ENCODE results near the gene TOR1A.

TOR1A gene

DNA sequence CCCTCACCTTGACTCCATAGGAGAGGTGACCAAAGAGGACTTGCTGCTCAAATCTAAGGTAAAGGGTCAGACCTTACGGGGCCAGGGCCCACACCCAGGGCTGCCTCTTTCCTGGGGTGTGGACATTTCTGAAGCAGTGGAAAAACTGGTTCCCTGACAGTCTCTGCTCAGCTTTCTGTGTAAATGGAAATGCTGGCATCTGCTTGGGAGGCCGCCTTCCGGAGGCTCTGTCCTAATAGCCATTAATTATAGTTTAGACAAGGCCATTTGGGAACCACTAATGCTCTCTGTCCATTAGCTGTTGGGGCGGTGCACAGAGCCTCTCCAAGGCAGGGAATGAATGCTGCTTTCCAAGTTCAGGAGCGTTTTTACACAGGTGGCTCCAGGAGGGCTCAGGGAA is 28.6 kb upstream of the TOR1A start:
- DNase-seq (ENCODE audit: low read depth in 2 of 2): no peak

DNA sequence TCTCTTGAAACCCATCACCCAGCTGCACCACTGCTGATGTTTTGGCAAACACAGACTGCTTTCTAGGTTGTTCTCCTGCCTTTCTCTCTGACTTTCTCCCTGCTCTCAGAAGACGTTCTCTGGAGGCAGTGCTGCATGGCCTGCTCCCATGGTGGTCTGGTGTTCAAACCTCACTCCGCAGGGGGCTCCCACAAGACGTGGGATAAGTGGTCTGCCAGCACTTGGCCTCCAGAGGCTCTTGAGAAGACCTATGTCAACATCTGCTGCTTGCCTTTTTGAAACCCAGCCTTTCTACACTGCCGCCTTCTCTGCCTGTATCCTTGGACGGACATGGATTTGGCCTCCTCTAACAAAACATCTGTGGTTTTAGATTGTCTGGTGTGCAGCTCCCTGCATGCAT is 27.9 kb upstream of the TOR1A start:
- no peak for DNase-seq (ENCODE audit: low read depth in 2 of 2)

DNA sequence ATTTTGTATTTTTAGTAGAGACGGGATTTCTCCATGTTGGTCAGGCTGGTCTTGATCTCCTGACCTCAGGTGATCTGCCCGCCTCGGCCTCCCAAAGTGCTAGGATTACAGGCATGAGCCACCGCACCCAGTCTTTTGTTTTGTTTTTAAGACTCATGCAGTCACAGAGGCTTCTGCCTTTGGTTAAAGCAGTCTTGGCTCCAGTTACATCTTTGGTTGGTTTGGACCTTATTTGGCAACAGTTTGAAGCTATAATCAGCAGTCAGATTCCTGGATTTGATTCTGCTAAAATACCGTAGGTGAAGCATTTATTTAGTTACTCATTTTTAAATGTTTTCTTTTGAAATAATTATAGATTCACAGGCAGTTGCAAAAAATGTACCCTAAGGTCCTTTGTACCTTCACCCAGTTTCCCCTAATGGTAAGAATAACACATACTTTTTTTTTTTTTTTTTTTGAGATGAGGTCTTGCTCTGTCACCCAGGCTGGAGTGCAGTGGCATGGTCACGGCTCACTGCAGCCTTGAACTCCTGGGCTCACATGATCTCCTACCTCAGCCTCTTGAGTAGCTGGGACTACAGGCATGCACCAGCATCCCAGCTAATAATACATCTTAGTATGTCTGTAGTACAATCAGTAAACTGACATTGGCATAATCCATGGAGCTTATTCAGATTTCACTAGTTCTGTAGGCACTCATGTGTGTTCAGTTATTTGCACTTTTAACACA is 27.1 kb upstream of the TOR1A start:
- DNase-seq (ENCODE audit: low read depth in 2 of 2): no peak

DNA sequence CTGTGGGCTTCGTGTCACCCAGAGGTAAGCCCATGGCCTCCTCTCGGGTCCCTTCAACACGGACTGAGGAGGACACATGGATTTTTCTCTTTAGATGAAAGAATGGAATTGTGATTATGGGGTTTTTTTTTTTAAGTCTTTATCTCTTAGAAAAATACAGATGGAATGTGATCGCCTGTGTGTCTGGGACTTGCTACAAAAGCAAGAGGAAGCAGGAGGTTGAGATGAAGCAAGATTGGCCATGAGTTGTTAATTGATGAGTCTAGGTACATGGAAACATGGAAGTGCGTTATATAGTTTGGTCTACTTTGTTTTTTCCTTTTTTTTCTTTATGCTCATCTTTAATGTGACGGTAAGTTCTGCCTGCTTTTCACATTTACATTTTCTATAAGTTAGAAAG is 26.0 kb upstream of the TOR1A start:
- no peak for DNase-seq (ENCODE audit: low read depth in 2 of 2)

DNA sequence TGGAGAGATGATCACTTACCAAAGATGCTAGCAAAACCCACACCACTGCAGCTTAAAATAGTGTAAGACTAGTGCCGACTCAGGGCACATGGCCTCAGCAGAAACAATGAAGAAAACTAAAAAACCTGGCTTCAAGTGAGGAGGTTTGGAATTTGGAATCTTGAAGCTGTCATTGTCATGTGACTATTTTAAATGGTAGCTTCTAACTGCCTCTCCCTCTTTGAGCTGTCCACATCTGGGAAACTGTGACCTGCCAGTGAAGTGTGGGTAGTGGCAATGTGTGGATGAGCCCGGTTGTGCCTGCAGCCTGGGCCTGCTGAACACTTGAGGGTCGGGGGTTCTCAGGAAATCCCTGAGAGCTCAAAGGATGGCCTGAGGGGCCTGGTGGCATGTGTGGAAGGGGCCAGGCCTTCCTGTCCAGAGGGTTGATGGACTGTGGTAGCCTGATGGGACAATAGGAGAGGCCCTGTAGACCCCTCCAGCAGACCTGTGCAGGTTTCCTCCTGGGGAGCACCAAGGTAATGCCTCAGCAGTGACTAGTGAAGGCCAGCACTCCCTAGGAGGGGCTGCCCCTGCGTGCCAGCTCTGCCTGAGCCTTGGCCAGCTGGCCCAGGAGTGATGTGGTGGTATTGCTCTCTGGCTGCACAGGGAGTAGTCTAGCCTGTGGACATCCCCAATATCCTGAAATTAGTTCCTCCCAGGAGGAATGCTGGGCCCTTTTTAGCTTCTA is 24.9 kb upstream of the TOR1A start:
- DNase-seq (ENCODE audit: low read depth in 2 of 2): no peak

DNA sequence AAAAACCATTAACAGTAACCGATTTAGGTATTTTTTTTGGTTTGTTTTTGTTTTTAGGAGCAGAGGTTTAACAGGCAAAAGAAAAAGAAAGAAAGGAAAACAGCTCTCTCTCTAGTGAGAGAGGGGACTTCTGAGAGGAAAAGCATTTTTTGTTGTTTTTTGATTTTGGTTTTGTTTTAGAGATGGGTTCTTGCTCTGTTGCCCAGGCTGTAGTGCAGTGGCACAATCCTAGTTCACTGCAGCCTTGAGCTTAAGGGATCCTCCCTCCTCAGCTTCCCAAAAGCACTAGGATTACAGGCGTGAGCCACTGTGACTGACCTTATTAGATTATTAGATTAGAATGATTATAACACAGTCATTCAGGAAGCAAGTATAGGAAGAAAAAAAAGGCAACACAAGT is 21.4 kb upstream of the TOR1A start:
- no peak for DNase-seq (ENCODE audit: low read depth in 2 of 2)

DNA sequence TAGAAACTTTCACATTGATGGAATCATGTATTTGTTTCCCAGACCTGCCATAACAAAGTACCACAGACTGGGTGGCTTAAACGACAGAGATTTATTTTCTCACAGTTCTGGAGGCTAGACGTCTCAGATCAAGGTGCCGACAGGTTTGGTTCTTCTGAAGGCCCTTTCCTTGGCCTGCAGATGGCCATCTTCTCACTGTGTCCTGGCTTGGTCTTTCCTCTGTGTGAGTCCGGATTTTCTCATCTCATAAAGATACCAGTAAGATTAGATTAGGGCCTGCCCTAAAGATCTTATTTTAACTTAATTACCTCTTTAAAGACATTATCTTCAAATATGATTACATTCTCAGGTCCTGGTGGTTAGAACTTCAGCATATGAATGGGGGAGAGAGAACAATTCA is 17.1 kb upstream of the TOR1A start:
- no peak for DNase-seq (ENCODE audit: low read depth in 2 of 2)

DNA sequence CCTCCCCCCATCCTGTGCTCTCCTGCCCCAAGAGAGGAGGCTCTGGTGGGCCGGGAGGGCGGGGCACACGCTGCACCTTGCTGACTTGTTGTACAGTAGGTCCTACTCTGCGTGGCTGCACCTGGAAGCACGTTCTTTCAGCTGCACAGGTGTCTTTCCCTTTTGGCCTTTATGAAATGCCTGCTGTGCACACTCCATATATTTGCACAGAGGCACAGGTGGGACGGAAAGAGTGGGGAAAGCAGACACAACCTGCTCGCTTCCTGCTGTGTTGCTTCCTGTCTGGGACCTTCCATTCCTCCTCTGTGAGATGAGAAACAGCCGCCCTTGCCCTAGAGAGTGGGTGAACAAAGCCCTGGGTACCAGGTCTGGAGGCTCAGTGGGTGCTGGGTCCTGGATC is 16.1 kb upstream of the TOR1A start:
- DNase-seq (ENCODE audit: low read depth in 2 of 2): no peak

DNA sequence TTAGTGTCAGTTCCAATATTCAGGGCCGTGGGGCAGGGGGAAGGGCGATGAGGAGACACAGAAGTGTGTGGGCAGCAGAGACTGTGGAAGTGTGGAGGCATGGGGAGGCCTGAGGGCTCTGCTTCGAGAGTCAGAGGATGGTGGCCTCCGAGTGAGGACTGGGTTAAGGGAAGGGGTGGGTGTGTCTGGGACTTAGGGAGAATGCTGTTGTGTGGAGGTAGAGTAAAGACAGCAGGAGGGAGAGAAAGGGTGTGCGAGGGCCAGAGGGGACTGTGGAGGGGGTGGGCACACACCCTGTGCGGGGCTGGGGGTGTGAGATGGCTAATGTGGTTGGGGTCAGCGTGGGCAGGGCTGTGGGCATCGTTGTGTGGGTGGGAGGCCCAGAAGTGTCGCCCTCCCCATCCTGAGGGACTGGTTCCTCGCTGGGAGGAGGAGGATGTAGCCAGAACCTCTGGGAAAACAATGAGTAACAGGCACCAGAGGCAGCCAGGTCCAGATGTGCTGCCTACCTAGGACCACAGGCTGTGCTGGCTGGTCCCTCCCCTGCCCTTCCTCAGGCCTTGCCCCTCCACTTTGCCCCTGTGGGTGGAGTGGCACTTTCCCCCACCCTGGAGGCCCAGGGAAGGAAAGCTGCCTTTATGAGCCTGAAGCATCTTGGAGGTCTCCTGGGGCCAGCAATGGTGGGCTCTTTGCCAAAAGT is 15.5 kb upstream of the TOR1A start:
- DNase-seq (ENCODE audit: low read depth in 2 of 2): no peak

DNA sequence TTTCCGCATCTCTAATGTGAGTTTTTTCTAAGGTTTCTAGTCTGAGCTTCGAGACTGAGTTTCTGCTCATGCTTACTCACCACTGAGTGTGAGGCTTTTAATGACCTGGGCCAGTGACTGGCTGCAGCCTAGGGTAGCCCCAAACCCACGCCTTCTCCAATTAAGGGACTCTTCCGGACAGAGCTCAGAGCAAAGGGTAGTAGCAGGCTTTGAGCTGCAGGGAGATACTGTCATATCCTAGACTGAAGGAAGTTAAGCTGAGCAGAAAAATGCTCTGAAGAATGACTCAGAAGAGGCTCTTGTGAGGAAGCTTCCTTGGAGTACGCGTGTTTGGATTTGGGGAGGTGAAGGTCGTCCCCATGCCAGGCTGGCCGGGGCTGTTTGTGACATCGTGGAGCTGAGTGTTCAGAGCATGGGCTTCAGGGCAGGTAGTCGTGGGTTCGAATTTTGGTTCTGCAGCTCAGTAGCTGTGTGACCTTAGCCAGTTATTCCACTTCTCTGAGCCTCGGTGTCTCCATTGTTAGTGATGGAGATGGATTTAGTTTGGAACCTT is 14.8 kb upstream of the TOR1A start:
- no peak for DNase-seq (ENCODE audit: low read depth in 2 of 2)

DNA sequence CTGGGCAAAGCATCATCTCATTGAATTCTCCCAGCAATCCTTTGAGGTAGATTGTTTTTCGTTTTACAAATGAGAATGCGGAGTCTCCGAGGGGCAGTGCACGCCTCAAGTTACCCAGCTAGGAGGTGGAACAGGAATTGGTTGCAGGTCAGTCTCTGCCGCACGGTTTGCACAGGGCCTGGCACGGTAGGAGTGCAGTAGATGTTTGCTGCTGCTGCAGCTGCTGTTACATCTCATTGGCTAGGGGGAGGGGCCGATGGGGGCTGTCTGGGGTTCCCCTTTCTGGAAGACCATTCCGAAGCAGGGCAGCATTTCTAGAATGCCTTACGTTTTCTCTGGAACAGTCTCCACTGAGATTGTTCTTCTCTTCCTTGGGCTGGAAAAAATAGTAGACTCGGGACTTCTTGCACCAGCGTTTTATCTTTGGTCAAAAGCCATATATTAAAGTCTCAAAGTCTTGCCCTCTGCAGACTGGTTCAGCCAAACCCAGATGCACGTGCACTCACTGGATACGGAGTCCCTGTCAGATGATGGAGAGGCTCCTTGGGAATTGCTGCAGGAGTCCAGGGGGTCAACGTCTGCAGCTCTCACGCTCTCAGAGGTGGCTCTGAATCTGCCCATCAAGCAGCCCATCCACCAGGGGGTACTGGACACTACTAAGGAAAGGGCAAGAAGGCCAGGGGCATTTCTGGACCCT is 12.5 kb upstream of the TOR1A start:
- peak; percentile 34 to 41 for DNase-seq (ENCODE audit: low read depth in 2 of 2)

DNA sequence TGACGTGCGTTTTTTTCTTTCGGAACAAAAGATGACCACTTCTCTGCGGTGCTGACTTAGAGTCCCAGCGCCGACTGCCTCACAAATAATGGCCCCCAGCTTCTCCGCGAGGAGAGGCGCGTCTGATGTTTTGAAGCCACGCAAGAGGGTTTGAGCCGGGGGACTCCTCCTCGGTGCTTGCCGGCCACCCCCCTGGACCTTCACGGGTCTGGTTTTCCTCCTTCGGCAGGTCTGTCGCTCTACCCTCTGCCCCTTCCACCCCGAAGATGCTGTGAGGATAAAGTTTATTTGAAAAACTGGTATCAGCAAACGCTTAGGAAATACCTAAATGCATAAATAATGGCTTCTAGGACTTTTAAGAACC is 11.9 kb upstream of the TOR1A start:
- DNase-seq (ENCODE audit: low read depth in 2 of 2): no peak

DNA sequence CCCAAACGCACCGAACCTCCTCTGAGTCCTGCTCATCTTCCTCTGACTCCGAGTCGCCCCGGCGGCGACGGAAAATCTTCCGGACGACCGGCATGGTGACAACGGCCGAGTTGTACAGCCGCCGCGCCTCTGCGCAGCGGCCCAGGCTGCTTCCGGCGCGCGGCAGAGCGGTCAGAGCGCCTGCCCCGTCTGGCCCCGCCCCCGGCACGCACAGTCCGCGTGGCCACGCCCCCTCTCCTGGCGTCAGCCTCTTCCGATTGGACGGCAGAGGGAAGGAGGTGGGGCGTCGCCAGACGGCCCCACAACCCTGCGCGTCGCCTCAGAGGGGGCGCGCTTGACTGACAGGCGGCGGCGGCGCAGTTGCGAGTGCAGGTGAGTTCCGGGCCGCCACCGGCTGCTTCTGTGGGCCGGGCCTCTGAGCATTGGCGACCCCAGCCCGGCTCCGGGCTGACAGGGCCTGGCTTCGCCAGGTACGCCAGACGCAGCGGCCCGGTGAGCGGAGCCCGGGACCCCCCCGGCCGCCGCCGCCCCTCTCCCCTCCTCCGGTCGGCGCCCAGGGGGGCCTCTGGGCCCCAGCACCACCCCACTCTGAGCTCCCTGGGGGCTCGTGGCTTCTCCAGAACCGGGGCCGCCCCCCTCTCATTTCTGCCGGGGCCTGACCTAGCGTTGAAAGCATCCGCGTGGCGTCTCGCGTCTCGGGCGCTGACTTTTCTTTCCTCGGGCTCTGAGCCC is 11.4 kb upstream of the TOR1A start, which contains the start of the genes C9orf78 and USP20:
C9orf78 (minus strand) TSS at position 148 of the 732 bp plus-strand sequence; CDS start at position 94, 54 bp downstream.
USP20 (plus strand) TSS at position 331 of the 732 bp plus-strand sequence. CDS start 17,098 bp downstream, outside the sequence.
- DNase-seq (ENCODE audit: low read depth in 2 of 2): peak; percentile 94 to 99

DNA sequence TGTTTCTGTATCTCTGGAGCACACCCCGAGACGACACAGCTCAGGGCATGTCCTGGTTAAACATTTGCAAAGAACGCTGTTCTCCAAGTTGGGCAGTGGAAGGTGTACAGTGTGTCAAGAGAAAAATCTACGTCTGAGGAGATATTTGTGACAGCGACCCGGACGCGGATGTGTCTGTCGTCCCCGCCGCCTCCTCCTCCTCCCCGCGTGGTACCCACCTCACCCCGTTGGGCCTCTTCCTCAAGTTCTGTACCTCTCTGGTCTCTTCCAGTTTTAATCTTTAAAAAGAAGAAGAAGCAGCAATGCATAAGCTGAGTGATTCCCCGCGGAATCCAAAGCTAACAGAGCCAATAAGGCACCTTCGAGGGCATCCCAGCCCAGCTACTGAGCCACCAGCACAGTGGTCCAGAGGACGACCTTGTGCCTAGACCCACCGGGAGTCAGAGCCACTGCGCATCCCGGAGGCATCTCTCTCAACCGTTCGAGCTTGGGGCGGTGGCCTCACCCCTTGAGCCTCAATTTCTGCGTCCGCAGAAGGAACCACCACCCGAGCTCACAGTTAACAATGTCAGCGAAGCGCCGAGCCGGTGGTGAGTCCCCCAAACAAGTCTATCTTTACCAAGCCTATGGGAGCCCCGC is 10.7 kb upstream of the TOR1A start:
- no peak for DNase-seq (ENCODE audit: low read depth in 2 of 2)

DNA sequence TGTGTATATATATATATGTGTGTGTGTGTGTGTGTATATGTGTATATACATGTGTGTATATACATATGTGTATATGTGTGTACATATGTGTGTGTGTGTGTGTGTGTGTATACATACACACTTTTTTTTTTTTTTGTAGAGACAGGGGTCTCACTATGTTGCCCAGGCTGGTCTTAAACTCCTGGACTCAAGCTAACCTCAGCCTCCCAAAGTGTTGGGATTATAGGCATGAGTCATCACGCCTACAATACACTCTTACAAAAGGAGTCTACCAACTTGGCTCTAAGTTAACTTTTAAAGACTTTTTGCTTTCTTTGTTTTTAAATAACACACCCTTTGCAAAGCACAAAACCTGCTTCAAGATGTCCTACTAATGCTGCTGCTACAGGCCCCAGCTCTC is 9.0 kb upstream of the TOR1A start:
- DNase-seq (ENCODE audit: low read depth in 2 of 2): no peak

DNA sequence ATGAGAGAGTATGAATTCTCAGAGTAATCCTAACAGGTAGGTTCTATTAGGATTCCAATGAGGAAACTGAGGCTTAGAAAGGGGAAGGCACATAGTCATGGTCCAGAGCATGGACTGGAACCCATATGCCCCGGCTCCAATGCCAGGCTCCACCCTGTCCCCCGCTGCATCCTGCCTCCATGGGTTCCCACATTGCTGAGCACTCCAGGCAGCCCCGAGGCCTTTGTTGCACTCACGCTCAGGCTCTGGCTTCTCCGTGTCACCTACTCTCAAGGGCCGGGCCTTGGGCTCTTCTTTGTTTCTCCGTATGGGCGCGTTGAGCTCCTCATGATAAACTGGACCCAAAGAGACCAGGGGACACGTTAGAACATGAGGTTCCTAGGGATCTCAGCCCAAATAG is 5.0 kb upstream of the TOR1A start:
- DNase-seq (ENCODE audit: low read depth in 2 of 2): no peak

DNA sequence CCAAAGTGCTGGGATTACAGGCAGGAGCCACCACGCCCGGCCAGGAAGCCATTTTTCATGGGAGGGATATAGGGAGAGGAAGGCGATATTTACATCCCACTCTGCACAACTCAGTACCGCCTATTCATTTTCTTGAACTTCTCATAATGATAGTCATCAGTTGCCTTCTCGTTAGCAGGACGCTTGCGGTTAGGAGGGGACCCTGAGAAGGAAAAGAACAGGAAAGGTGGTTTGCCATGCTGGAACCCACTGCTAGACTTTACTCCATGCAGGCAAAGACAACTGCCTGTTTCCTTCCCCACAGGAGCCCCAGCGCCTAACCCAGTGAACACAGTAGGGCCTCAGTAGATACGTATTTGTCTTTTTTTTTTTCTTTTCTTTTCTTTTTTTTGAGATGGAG is 4.1 kb upstream of the TOR1A start:
- DNase-seq (ENCODE audit: low read depth in 2 of 2): no peak

DNA sequence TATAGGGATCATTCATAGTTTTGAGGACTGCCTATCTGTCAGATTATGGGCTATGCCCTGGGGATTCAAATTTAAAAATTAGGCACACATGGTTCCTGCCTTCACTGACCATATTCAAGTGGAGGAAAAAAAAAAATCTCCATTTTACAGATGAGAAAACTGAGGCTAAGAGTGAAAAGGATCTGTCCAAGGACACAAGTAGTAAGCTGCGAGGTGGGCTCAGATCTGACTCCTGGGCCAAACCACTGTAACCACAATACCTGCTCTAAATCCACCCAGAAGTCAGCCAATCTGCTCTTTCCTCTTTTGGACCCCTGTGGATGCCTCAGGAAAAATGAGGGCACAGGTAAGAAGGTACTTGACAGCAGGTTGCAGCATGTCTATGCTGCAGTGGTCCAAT is 2.8 kb upstream of the TOR1A start:
- no peak for DNase-seq (ENCODE audit: low read depth in 2 of 2)

DNA sequence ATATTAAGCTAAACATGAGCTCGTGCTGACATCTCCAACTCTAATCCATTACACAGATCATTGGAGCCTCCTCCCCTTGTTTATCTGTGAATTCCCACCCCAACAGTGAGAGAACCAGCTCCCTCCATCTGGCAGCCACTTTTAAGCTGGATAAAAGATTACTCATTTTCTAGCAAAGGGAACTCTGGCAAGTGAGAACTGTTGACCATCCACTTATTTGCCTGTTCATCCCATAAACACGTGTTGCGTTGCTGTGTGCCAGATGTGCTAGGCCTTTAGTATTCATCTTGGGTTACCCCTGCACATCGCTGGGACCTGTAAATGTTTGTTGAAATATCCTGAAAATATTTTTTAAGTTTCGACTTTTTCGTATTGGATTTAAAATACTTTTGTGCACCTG is 2.4 kb upstream of the TOR1A start:
- no peak for DNase-seq (ENCODE audit: low read depth in 2 of 2)

DNA sequence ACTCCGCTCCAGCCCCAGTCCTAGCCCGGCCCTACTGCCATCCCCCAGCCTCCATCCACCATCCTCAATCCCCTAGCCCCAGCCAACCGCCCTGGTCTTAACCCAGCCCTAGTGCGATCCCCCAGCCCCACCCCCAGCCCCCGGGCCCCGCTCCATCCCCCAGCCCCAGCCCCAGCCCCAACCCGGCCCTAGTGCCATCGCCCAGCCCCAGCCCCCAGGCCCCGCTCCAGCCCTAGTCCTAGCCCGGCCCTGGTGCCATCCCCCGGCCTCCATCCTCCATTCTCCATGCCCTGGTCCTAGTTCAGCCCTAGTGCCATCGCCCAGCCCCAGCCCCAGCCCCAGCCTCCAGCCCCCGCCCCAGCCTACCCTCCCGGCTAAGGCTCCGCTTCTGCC is 398 bp downstream of the TOR1A start:
- DNase-seq (ENCODE audit: low read depth in 2 of 2): no peak

All from stimulated activated CD8-positive, alpha-beta memory T cell treated with anti-CD3 and anti-CD28 coated beads, Interleukin-2, amount 100 ng/mL, for 48 hours (primary cell).